H7 (cell line): ENCODE results near the gene PDCL3. TPM values are rescaled to one million over a fixed set of nuclear protein-coding genes. Genes with fewer than 3 reads are reported as not detected.

Source experiments
- DNase-seq: peaks from one replicate; pipeline ENCODE4 v3.0.0; 2012
- H3K27me3 ChIP-seq: 2 replicates; pipeline ENCODE4 v1.6.0; 2011; ENCODE audit warnings: mild to moderate bottlenecking, low read length; ENCODE audit not compliant: control insufficient read depth, insufficient read depth
- H3K36me3 ChIP-seq: replicated peaks from 2 replicates; pipeline ENCODE4 v1.5.1; 2011; ENCODE audit warnings: low read length; ENCODE audit not compliant: control insufficient read depth, insufficient read depth
- H3K4me3 ChIP-seq: 2 replicates; pipeline ENCODE4 v1.5.1; 2011; ENCODE audit warnings: low read depth, mild to moderate bottlenecking, control low read depth, low read length, moderate library complexity; ENCODE audit not compliant: insufficient read depth
- total RNA-seq: library from RNA; depleted of rRNA; stranded (reverse); fragments of >200 nt; shearing (Covaris generic); gene quantifications from 2 replicates; pipeline ENCODE4 v1.2.3, GENCODE V29; 2014

Gene PDCL3
- total RNA-seq, 1 experiment from 2014 or later = 14.2 TPM

DNA sequence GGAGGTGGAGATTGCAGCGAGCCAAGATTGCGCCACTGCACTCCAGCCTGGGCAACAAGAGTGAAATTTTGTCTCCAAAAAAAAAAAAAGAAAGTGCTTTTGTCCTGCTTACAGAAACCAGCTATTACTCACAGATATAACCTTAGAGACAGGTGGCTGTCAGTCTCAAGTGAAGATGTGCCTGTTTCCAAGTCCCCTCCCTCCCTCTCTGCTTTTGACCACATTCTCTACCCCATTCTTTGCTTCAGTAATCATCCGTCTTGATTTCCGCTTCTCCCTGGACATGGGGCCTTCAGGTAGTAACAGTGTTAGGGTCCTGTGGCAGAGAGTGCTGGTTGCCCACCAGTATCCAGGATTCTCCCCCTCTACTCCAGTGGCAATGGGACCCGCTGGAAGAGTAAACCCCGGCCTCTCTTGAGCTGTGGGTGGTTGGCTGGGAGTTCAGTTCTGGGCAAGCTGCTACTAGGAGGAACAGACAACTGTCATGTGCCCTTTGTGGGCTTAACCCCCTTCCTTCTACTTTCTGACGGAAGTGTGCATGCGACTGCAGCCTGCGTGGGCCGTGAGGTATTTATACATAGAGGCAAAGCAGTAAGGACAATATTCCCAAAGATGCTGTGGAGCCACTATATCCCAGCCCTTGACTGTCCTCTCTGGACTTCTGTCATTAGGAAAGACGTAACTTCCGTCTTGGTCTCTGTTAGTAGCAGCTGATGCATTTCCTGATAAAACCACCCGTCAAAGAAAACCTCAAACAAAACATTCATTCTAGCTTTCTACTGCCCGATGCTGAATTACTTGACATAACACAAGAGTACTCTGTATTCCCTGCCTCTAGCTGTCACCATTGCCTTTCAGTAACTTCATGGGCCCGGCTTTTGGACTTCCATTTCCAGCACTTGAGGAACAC lies 17.8 kb downstream of the PDCL3 start:
- Histone ChIP-seq H3K27me3 (no peaks in the 10 kb centered on the region), H3K4me3 (no peak overlapping the region), H3K36me3 (no peaks in the 10 kb centered on the region)
- no peak for DNase-seq

GRCh38 chr2:100581277-100581612 lies 18.5 kb downstream of the PDCL3 start:
- Histone ChIP-seq H3K36me3 (no peaks in the 10 kb centered on the region), H3K27me3 (no peaks in the 10 kb centered on the region), H3K4me3 (no peak overlapping the region)
- DNase-seq = no peak

DNA sequence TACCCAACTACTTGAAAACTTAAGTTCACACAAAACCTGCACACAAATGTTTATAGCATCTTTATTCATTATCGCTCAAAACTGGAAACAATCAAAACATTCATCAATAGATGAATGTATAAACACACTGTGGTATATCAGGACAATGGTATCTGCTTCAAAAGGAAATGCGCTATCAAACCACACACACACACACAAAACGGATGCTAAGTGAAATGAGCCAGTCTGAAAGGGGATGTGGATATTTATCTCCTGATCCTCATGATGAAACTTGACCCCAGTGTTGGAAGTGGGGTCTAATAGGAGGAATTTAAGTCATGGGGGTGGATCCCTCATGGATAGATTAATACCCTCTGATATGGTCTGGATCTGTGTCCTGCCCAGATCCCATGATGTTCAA lies 22.0 kb downstream of the PDCL3 start:
- no peak for DNase-seq
- H3K4me3 ChIP-seq = no peak overlapping the region
- H3K27me3 ChIP-seq = no peaks in the 10 kb centered on the region

GRCh38 chr2:100588071-100588786 lies 25.4 kb downstream of the PDCL3 start:
- no peak for DNase-seq
- no peaks in the 10 kb centered on the region for H3K27me3 ChIP-seq
- no peak overlapping the region for H3K4me3 ChIP-seq
- H3K36me3 ChIP-seq = no peaks in the 10 kb centered on the region

More for the DNA sequence above, 22.0 kb downstream of the PDCL3 start:
- H3K36me3 ChIP-seq = no peaks in the 10 kb centered on the region

DNA sequence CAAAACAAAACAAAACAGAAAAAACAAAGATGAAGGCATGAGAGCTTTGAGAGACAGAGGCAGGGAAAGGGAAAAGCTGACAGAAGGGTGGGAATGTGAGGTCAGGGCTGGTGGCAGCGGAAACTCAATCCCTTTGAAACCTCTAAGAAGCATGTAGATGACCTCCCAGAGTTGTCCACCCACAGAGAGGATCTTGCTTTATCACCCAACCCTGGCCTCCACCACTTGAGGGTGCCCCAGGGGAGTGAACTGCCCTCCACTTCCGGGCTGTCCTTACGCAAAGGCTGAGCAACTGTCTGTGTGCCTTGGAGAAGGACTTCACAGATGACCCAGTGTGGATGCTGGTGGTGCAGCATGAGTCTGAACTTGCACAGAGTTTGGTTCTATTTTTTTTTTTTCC lies 26.7 kb downstream of the PDCL3 start:
- no peak for DNase-seq
- no peaks in the 10 kb centered on the region for H3K27me3 ChIP-seq
- no peak overlapping the region for H3K4me3 ChIP-seq
- H3K36me3 ChIP-seq = no peaks in the 10 kb centered on the region

GRCh38 chr2:100592226-100592625 lies 29.4 kb downstream of the PDCL3 start:
- Histone ChIP-seq H3K36me3 (no peaks in the 10 kb centered on the region), H3K4me3 (no peak overlapping the region), H3K27me3 (no peaks in the 10 kb centered on the region)
- no peak for DNase-seq

DNA sequence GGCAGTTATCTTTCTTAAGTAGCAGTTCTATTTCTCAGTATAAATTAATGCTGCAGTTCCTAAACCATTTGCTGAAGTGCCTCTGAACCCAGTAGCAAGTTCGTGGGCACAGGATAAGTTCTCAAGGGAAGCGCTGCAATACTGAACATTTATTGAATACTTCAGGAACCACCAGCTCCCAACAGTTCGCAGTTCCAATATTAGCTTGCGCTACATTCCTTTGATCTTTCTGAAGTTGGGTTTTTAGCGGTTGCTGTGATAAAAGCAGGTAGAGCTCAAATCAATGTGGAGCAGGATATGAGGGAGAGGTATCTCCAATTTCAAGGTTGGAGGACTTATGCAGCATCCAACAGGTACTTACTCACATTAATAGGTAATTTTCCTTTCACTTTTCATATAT lies 33.7 kb downstream of the PDCL3 start:
- no peak for DNase-seq
- Histone ChIP-seq H3K36me3 (no peaks in the 10 kb centered on the region), H3K27me3 (no peaks in the 10 kb centered on the region), H3K4me3 (no peak overlapping the region)

GRCh38 chr2:100599566-100599965 lies 36.8 kb downstream of the PDCL3 start:
- DNase-seq = no peak
- Histone ChIP-seq H3K27me3 (no peaks in the 10 kb centered on the region), H3K36me3 (no peaks in the 10 kb centered on the region), H3K4me3 (no peak overlapping the region)

- Histone ChIP-seq H3K4me3 (no peak overlapping the region), H3K36me3 (no peaks in the 10 kb centered on the region), H3K27me3 (no peaks in the 10 kb centered on the region)
- DNase-seq = no peak
Measured at GRCh38 chr2:100601661-100602060, 38.9 kb downstream of the PDCL3 start.

- no peaks in the 10 kb centered on the region for H3K27me3 ChIP-seq
- no peak overlapping the region for H3K4me3 ChIP-seq
- DNase-seq = no peak
- H3K36me3 ChIP-seq = no peaks in the 10 kb centered on the region
Measured at GRCh38 chr2:100603414-100603813, 40.6 kb downstream of the PDCL3 start.

GRCh38 chr2:100603948-100604633 lies 41.3 kb downstream of the PDCL3 start:
- Histone ChIP-seq H3K4me3 (no peak overlapping the region), H3K27me3 (no peaks in the 10 kb centered on the region), H3K36me3 (no peaks in the 10 kb centered on the region)
- peak; percentile 76 for DNase-seq

DNA sequence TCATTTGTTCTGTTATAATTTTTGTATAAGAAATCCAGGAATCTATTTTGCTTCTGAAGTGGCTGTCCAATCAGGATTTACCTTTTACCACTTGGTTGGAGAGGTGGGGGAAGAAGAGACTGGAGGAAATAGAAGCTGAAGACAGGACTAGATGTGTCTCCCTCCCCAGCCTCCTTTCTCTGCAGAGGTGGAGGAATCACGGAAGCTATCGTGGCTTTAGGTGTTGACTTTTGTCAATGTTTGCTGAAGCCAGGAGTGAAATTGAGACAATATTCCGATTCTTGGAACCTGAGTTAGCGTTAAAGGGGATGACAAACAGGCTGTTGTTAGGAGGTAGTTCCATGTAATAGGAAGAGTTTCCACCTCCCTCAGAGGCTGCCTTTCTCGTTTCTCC lies 43.5 kb downstream of the PDCL3 start:
- Histone ChIP-seq H3K36me3 (no peaks in the 10 kb centered on the region), H3K4me3 (no peak overlapping the region), H3K27me3 (no peaks in the 10 kb centered on the region)
- DNase-seq = no peak

DNA sequence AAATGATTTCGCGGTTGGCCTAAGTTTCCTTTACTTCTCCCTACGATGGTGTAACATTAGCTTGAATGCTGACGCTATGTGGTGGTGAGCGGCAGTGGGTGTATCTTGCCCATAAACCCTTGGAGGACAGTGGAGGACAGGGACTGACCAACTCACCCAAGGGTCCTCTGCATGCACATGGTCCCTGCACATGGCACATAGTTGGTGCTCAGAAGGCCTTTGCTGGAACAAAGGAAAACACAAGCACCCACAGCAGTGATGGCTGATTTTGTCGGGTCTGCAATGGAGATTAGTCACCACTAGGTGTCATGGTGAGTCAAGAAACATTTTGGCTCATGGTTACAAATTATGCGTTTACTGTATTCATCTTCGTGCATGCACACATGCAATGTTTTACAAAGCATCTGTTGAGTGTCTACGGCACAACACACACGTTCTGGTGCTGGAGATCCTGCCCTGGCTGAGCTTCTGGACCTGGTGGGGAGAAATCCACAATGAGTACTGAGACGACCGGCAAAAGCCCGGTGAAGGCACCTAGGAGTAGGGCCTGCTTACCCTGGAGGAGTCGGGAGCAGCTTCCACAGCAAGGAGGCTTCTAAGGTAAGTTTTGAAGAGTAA lies 44.0 kb downstream of the PDCL3 start:
- peak; percentile 75 for DNase-seq
- Histone ChIP-seq H3K4me3 (no peak overlapping the region), H3K27me3 (no peaks in the 10 kb centered on the region), H3K36me3 (no peaks in the 10 kb centered on the region)

DNA sequence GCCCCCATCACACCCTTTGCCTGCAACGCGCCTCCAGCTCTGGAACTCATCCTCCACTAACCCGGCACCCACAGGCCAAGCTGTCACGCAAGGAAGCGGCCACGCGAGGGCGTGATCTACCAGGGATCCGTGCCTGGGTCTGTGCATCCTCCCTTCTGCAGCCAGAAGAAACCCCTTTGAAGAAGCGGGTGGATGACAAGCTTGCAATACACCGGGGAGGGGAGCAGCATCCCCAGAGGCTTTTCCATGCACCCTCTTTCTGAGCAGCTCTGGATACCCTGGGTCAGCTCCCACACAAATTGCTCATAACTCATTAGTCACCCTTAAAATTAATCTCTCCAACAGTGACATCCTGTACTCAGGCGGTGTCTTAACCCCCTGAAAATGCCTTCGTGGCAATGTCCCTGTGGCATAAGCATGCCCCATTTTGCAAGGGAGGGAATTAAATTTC lies 47.6 kb downstream of the PDCL3 start:
- Histone ChIP-seq H3K36me3 (no peaks in the 10 kb centered on the region), H3K27me3 (no peaks in the 10 kb centered on the region), H3K4me3 (no peak overlapping the region)
- DNase-seq = peak; percentile 83
